Endodermal cell (in vitro differentiated cells): ENCODE data around the gene GDF15. TPM values are rescaled to one million over a fixed set of nuclear protein-coding genes. Genes with fewer than 3 reads are reported as not detected.

Experiments
- DNase-seq: peaks from one replicate; pipeline ENCODE4 v3.0.0-alpha.2; 2017
- H3K27ac ChIP-seq: 2 replicates; pipeline ENCODE4 v1.5.1; 2013; ENCODE audit warnings: mild to moderate bottlenecking, low read depth, low read length, moderate library complexity
- H3K27me3 ChIP-seq: 2 replicates; pipeline ENCODE4 v1.6.1; 2013; ENCODE audit warnings: mild to moderate bottlenecking, low read length, moderate library complexity; ENCODE audit not compliant: insufficient read depth, control insufficient read depth, poor library complexity, severe bottlenecking
- H3K36me3 ChIP-seq: 2 replicates; pipeline ENCODE4 v1.7.0; 2013; ENCODE audit warnings: mild to moderate bottlenecking, low read length, moderate library complexity; ENCODE audit not compliant: control insufficient read depth, insufficient read depth
- H3K4me1 ChIP-seq: one replicate; pipeline ENCODE4 v1.7.0; 2013; ENCODE audit warnings: low read length; ENCODE audit not compliant: control insufficient read depth, insufficient read depth
- H3K4me3 ChIP-seq: 2 replicates; pipeline ENCODE4 v1.5.1; 2013; ENCODE audit warnings: mild to moderate bottlenecking, low read length, moderate library complexity
- H3K9ac ChIP-seq: 2 replicates; pipeline ENCODE4 v1.6.1; 2013; ENCODE audit warnings: mild to moderate bottlenecking, low read length, moderate library complexity; ENCODE audit not compliant: poor library complexity, severe bottlenecking; ENCODE audit errors: extremely low read depth
- H3K9me3 ChIP-seq: 2 replicates; pipeline ENCODE4 v1.6.1; 2013; ENCODE audit warnings: mild to moderate bottlenecking, low read length, moderate library complexity; ENCODE audit not compliant: control insufficient read depth
- H3K27ac Mint-ChIP-seq: 2 replicates; pipeline ENCODE4 v1.8.0; 2020; ENCODE audit warnings: mixed read lengths
- H3K27me3 Mint-ChIP-seq: 2 replicates; pipeline ENCODE4 v1.8.0; 2021; ENCODE audit warnings: mild to moderate bottlenecking, mixed read lengths; ENCODE audit not compliant: insufficient read depth
- H3K36me3 Mint-ChIP-seq: 2 replicates; pipeline ENCODE4 v1.8.0; 2020; ENCODE audit warnings: low read depth, mixed read lengths
- H3K4me1 Mint-ChIP-seq: 2 replicates; pipeline ENCODE4 v1.8.0; 2020; ENCODE audit warnings: mixed read lengths
- H3K4me3 Mint-ChIP-seq: 2 replicates; pipeline ENCODE4 v1.8.0; 2020; ENCODE audit warnings: mild to moderate bottlenecking, moderate library complexity, mixed read lengths
- H3K9me3 Mint-ChIP-seq: 2 replicates; pipeline ENCODE4 v1.8.0; 2020; ENCODE audit warnings: mild to moderate bottlenecking, mixed read lengths
- CTCF ChIP-seq: fragments of 200-600 bp; sonication (generic); conservative IDR thresholded peaks from 2 replicates; pipeline ENCODE4 v1.5.0; 2021; ENCODE audit warnings: antibody characterized with exemption, mild to moderate bottlenecking
- whole genome bisulfite sequencing, 2 experiments: methylation state at CpG; one replicate each; pipeline versions ENCODE4 v1.1.5 to v1.1.7; 2013; ENCODE audit warnings: missing lambda C conversion rate in 2 of 2, mixed read lengths in 1 of 2; ENCODE audit not compliant: insufficient coverage in 1 of 2, insufficient read length in 1 of 2; 5-methylcytosine and 5-hydroxymethylcytosine counted together
- total RNA-seq, 2 donors: library from RNA; stranded (reverse); fragmentation: NEBNext Ultra II Directional in 1 of 2; extraction: Animal tissue kit (Norgen Biotek cat#: 25700) in 1 of 2; gene quantifications; 2 replicates in 1 of 2; 3 replicates in 1 of 2; pipeline ENCODE4 v1.2.1, GENCODE V29; 2021

Gene GDF15
- total RNA-seq, 2 donors from 2014 or later, result 0.90 to 2.2 TPM

- Histone ChIP-seq H3K9me3 (no peaks in the 10 kb centered on the region), H3K36me3 (no peaks in the 10 kb centered on the region), H3K4me3 (no peak overlapping the region), H3K27ac (no peak overlapping the region), H3K9ac (no peak overlapping the region), H3K4me1 (no peaks in the 10 kb centered on the region), H3K27me3 (peaks cover 11% of the 10 kb centered on the region)
- H3K4me3 Mint-ChIP-seq, result no peak overlapping the region
- H3K4me1 Mint-ChIP-seq, result no peaks in the 10 kb centered on the region
- no peak for DNase-seq
- no peaks in the 10 kb centered on the region for H3K36me3 Mint-ChIP-seq
- no peak for TF ChIP-seq CTCF
- H3K9me3 Mint-ChIP-seq, result no peaks in the 10 kb centered on the region
- H3K27me3 Mint-ChIP-seq, result peaks cover 32% of the 10 kb centered on the region
- H3K27ac Mint-ChIP-seq, result no peak overlapping the region
- 97 to 100% methylated on average over 4 to 5 of the region's 5 CpGs for WGBS, 2 experiments
Observed at GRCh38 chr19:18392926-18393325, 7.0 kb downstream of the GDF15 start.

GRCh38 chr19:18393836-18394235, 7.9 kb downstream of the GDF15 start:
- peaks cover 29% of the 10 kb centered on the region for H3K27me3 Mint-ChIP-seq
- no peaks in the 10 kb centered on the region for H3K9me3 ChIP-seq
- H3K27me3 ChIP-seq, result peaks cover 4% of the 10 kb centered on the region
- DNase-seq, result no peak
- no peak for TF ChIP-seq CTCF
- no peak overlapping the region for H3K4me3 ChIP-seq
- no peak overlapping the region for H3K27ac ChIP-seq
- no peaks in the 10 kb centered on the region for H3K9me3 Mint-ChIP-seq
- H3K36me3 Mint-ChIP-seq, result no peaks in the 10 kb centered on the region
- 92 to 93% methylated on average over 7 of the region's 7 CpGs for WGBS, 2 experiments
- no peak overlapping the region for H3K9ac ChIP-seq
- H3K4me3 Mint-ChIP-seq, result no peak overlapping the region
- H3K36me3 ChIP-seq, result no peaks in the 10 kb centered on the region
- H3K4me1 Mint-ChIP-seq, result no peaks in the 10 kb centered on the region
- no peak overlapping the region for H3K27ac Mint-ChIP-seq
- H3K4me1 ChIP-seq, result no peaks in the 10 kb centered on the region

- no peak overlapping the region for H3K9ac ChIP-seq
- no peaks in the 10 kb centered on the region for H3K4me1 ChIP-seq
- Mint-ChIP-seq H3K27ac (no peak overlapping the region), H3K27me3 (peaks cover 13% of the 10 kb centered on the region), H3K4me3 (no peak overlapping the region), H3K9me3 (no peaks in the 10 kb centered on the region), H3K4me1 (no peaks in the 10 kb centered on the region), H3K36me3 (no peaks in the 10 kb centered on the region)
- H3K27me3 ChIP-seq, result no peaks in the 10 kb centered on the region
- no peak overlapping the region for H3K4me3 ChIP-seq
- H3K9me3 ChIP-seq, result no peaks in the 10 kb centered on the region
- TF ChIP-seq CTCF, result no peak
- 88 to 94% methylated on average over 29 to 37 of the region's 37 CpGs for WGBS, 2 experiments
- no peak overlapping the region for H3K27ac ChIP-seq
- DNase-seq, result no peak
- H3K36me3 ChIP-seq, result no peaks in the 10 kb centered on the region
Observed at GRCh38 chr19:18396471-18397241, 10.7 kb downstream of the GDF15 start.
